ENCODE measurements around the gene HLA-DMA. TPM values are rescaled to one million over a fixed set of nuclear protein-coding genes. Genes with fewer than 3 reads are reported as not detected.

The HLA-DMA gene
- total and polyA plus RNA-seq, 2 of the 8 experiments (the other 6 are each of a cell fraction or from before 2014, with no cell fraction given), result 13.3 to 23.1 TPM

DNA sequence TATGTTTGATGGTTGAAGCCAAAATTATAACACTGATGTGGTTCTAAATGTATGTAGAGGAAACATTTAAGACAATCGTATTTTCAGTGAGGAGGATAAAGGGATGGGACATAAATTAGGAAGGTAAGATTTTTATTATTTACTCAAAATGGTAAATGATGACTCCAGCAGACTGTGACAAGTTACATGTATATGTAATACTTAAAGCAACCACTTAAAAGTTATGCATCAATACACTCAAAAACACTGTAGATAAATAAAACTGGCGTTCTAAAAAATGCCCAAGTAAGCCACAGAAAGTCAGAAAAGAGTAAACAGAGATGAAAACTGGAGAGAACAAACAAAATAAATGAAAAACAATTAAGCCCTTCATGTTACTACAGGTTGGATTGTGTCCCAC lies 30.8 kb downstream of the HLA-DMA start:
- Histone ChIP-seq H3K56ac (replicated peaks; ENCODE audit: insufficient read length, low read depth, low read length) (no peak overlapping the region), H3K23me2 (ENCODE audit: low read depth, low read length) (no peaks in the 10 kb centered on the region), H4K8ac (ENCODE audit: extremely low read depth, insufficient read depth, low read length) (no peak overlapping the region), H4K91ac (replicated peaks; ENCODE audit: insufficient read length, low read length) (no peak overlapping the region), H3K79me1 (ENCODE audit: low read depth, low read length) (no peaks in the 10 kb centered on the region), H2BK12ac (ENCODE audit: low read depth, low read length) (no peak overlapping the region), H3K4me2 (ENCODE audit: insufficient read depth in 1 of 2, low read depth in 2 of 2, low read length in 2 of 2) (no peak overlapping the region), H2BK15ac (ENCODE audit: low read length) (no peak overlapping the region), H2BK5ac (ENCODE audit: low read depth, low read length) (no peak overlapping the region), H3K4me1 (replicated peaks in 1 of 4; ENCODE audit: control insufficient read depth in 3 of 4, insufficient read depth in 4 of 4, low read length in 3 of 4) (no peaks in the 10 kb centered on the region), H3K9ac (replicated peaks in 1 of 4; ENCODE audit: extremely low read depth in 1 of 4, low read depth in 3 of 4, low read length in 3 of 4) (no peak overlapping the region), H3K18ac (ENCODE audit: extremely low read depth, low read length) (no peak overlapping the region), H3K4ac (replicated peaks; ENCODE audit: insufficient read length, low read depth, low read length) (no peak overlapping the region), H3K14ac (ENCODE audit: insufficient read length) (no peak overlapping the region), H3K4me3 (ENCODE audit: extremely low read depth in 1 of 4, insufficient read depth in 2 of 4, low read depth in 3 of 4, low read length in 4 of 4) (no peak overlapping the region), H2BK20ac (ENCODE audit: low read length) (no peak overlapping the region), H3K27me3 (replicated peaks in 1 of 4; ENCODE audit: control insufficient read depth in 3 of 4, extremely low read depth in 1 of 4, insufficient read depth in 3 of 4, low read length in 3 of 4) (peaks cover 0 to 1% (median 0%) of the 10 kb centered on the region in 4 experiments; a peak in 1 of 7 replicates), H3K36me3 (ENCODE audit: control insufficient read depth in 2 of 4, insufficient read depth in 4 of 4, low read length in 3 of 4) (no peaks in the 10 kb centered on the region), H3K79me2 (ENCODE audit: control insufficient read depth in 1 of 2, insufficient read depth in 2 of 2, low read length in 2 of 2) (no peaks in the 10 kb centered on the region), H2AK5ac (ENCODE audit: low read depth, low read length) (no peak overlapping the region), H2BK120ac (replicated peaks; ENCODE audit: low read depth, low read length) (no peak overlapping the region), H4K5ac (ENCODE audit: insufficient read length, low read depth, low read length) (no peak overlapping the region), H3K9me3 (ENCODE audit: insufficient read depth in 2 of 2, low read depth in 1 of 2, low read length in 1 of 2) (no peaks in the 10 kb centered on the region), H4K20me1 (replicated peaks in 1 of 2; ENCODE audit: control insufficient read depth in 1 of 2, insufficient read depth in 2 of 2, low read length in 2 of 2) (no peaks in the 10 kb centered on the region), H3K27ac (ENCODE audit: low read depth, low read length) (no peak overlapping the region), H3K23ac (ENCODE audit: insufficient read length) (no peak overlapping the region), H2AFZ (ENCODE audit: low read length) (no peak overlapping the region)
- CTCF ChIA-PET (ENCODE audit: partially characterized antibody), result interaction anchor here (1.0 to 10.3 kb wide), 3 partner anchors 11 to 84 kb away, joined by 3 to 70 read pairs (median 6); partner anchors contain the start of genes HLA-DMA and TAP2
- POLR2A ChIA-PET (ENCODE audit: partially characterized antibody), result no interaction called here
- DNase-seq (ENCODE audit: low read depth in 1 of 2, low spot score in 2 of 2) (no peak), FAIRE-seq (no peak)
- TF ChIP-seq GTF2F1 (IDR thresholded peaks at IDR 0.05; ENCODE audit: borderline replicate concordance, low read depth, low read length) (no peak), SUZ12 (IDR thresholded peaks at IDR 0.05; ENCODE audit: low read length) (no peak), SAP30 (IDR thresholded peaks at IDR 0.05; ENCODE audit: insufficient read depth, insufficient replicate concordance, low read length) (no peak), BCL11A (IDR thresholded peaks at IDR 0.05; ENCODE audit: low read depth in 2 of 2, low read length in 2 of 2) (no peak), EP300 (IDR thresholded peaks at IDR 0.05; ENCODE audit: borderline replicate concordance in 1 of 2, low read depth in 2 of 2, low read length in 2 of 2) (no peak), TBP (IDR thresholded peaks at IDR 0.05; ENCODE audit: low read depth, low read length) (no peak), ZNF274 (IDR thresholded peaks at IDR 0.05; ENCODE audit: borderline replicate concordance, extremely low read depth, low read length) (no peak)
- TF ChIP-seq, protein P1, sequence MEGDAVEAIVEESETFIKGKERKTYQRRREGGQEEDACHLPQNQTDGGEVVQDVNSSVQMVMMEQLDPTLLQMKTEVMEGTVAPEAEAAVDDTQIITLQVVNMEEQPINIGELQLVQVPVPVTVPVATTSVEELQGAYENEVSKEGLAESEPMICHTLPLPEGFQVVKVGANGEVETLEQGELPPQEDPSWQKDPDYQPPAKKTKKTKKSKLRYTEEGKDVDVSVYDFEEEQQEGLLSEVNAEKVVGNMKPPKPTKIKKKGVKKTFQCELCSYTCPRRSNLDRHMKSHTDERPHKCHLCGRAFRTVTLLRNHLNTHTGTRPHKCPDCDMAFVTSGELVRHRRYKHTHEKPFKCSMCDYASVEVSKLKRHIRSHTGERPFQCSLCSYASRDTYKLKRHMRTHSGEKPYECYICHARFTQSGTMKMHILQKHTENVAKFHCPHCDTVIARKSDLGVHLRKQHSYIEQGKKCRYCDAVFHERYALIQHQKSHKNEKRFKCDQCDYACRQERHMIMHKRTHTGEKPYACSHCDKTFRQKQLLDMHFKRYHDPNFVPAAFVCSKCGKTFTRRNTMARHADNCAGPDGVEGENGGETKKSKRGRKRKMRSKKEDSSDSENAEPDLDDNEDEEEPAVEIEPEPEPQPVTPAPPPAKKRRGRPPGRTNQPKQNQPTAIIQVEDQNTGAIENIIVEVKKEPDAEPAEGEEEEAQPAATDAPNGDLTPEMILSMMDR (IDR thresholded peaks at IDR 0.05; ENCODE audit: control extremely low read depth in 1 of 3, insufficient read depth in 1 of 3, low read depth in 1 of 3, low read length in 3 of 3), result no peak
- WGBS, 2 experiments (ENCODE audit: extremely low coverage in 1 of 2, insufficient coverage in 1 of 2, insufficient read length in 1 of 2, insufficient replicate concordance in 2 of 2, low coverage in 1 of 2, low lambda C conversion rate in 2 of 2, missing lambda C conversion rate in 1 of 2), result 90% methylated on average over 2 of the region's 2 CpGs; no CpG with 5 or more reads in 1 of the 2 experiments

All from H1 (cell line).